Ammon's horn (tissue), 1 donor: ENCODE results near the gene BTBD8.

Experiments
- DNase-seq: peaks from one replicate; pipeline ENCODE4 v3.0.0-alpha.2; 2016; ENCODE audit warnings: low spot score

Gene BTBD8

DNA sequence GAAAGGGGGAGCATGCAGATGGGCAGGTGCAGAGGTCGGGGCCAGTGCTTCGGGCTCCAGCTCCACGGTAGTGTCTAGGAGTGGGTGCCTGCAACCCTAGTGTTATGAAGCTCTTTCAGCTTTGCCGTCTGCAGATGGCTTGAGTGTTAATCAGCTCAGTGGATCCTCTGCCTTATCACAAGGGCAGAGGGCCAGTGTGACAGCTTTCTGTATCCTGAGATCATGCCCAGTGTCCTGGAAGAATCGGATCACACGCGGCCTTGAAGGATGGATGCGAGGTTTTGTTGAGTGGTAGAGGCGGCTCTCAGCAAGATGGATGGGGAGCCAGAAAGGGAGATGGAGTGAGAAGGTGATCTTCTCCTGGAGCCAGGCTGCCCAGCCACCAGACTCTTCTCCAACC lies 112.1 kb downstream of the BTBD8 start:
- no peak for DNase-seq

DNA sequence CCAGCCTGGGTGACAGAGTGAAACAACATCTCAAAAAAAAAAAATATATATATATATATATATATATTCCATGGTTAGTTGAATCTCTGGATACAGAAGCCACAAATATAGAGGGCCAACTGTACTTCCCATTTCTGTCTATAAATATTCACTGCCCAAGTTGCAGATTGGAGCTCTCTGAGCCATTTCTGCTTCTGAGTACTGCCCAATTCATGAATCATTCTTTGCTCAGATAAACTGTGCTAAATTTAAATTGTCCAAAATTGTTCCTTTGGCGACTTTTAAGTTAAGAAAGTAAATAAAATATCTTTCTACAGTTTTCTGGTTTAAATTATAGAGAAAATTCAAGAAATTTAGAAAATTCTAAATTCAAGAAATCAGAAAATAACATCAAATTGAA lies 114.4 kb downstream of the BTBD8 start:
- DNase-seq: no peak

DNA sequence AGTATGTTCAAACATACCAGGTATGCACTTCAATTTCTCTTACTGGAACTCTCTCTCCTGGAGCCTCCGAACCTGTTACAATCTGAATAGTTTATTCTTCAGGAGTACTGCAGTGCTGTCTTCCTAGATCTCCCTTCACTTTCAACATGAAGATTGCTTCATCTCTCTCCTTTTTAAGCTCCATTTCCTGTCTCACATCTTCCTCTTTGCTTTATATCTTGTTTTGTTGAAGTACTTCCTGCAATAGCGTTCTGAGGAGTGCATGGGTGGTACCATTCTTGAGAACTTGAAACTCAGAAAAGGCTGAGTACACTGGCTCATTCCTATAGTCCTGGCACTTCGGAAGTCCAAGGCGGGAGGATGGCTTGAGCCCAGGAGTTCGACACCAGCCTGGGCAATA lies 121.8 kb downstream of the BTBD8 start:
- DNase-seq: no peak

DNA sequence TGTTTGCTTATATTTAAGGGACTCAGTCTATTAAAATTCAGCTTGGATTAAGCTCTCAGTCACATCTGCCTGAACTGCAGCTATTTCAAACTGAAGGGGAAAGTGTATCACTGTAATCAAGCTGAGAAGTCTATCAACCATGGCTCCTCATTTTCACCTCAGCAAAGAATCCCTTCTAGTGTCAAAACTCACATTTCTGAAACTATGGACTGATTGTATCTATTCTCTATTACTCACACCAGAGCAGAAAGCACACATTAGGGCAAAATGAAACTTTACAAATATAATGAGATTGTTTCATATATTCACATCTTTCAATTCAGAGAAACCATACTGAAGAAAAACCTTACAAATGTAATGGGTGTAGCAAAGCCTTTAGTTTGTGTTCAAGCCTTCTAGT lies 123.0 kb downstream of the BTBD8 start:
- DNase-seq: no peak

DNA sequence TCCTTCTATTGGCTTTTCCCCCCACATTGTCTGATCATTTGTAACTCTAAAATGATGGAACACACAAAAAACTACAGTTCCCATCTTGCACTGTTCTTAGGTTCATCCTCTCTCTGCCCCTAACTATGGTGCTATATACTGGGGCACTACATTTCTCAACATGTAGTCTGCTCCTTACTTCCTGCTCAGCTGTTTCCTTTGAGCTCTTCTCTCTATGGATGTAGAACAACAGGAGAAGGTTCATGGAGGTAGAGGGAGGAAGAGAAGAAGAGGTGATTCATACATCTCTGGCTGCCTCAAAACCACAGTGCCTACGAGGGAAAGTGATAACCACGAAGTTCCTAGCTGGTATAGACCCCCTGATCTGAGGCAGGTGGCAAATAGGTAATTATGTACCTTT lies 130.6 kb downstream of the BTBD8 start:
- no peak for DNase-seq

DNA sequence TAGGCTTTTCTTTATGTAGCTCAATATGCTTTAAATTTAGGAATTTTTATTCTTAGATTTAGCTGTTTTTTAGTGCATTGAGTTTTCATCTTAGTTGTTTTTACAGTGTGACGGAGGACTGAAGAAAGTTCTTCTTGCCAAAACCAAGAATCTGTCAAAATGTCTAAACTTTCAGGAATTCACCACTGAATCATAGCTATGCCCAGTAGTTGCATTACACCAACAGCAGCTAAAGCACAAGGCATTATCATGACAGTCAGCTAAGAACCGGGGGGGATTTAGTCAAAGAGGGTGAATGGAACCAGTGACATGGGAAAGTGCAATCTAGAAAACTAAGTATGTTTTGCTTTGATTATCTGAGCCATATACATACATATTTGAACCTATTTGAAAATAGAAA lies 131.0 kb downstream of the BTBD8 start:
- no peak for DNase-seq

DNA sequence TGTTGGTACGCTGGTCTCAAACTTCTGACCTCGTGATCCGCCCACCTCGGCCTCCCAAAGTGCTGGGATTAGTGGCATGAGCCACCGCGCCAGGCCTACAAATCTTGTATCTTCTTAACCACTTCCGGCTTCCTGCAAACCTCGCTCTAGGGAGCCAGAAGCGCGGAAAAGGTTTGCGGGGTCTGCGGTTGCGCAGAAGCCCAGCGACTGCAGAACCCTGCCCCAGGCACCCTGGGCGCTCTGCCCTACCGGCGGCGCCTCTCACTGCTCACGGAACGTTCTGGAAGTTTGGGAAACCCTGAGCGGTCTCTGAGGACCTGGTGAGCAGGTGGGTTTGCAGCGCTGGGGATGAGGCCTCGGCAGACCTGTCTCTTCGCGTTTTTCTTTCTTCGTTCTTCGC lies 137.6 kb downstream of the BTBD8 start, which contains the start of gene C1orf146:
TSS of gene C1orf146 (plus strand) at position 195 of the 400 bp plus-strand sequence. CDS start 13,506 bp downstream, outside the sequence.
- DNase-seq: no peak

DNA sequence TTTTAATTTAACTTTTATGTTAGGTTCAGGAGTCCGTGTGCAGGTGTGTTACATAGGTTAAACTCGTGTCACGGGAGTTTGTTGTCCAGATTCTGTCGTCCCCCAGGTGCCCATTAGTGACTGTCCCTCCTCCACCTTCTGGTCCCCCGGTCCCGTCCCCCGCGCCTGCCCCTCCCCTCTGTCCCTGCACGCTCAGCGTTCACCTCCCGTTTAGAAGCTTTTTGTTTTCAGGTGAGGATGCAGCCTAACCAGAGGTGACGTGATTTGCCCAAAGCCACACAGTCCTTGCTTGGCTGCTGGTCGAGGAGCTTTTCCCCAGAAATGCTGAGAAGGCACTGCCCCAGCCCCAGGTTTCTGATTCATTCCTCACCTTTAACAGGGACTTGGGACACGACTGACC lies 138.4 kb downstream of the BTBD8 start:
- no peak for DNase-seq

DNA sequence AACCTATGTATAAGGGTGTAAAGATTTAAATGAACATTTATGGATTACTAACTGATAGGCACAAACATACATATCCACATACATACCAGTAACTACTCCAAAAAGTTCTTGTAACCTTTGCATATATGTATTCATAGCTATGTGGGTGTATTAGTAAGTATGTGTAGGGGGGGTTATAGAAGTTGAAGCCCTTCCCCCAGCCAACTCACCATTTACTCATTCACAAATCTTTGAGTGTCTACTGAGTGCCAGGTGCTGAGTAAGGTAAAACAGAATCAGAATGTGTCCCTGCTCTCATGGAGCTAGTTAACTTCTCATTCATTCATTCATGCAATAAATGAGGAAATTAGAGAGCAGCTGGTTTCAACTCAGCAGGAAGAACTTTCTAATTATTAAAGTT lies 138.9 kb downstream of the BTBD8 start:
- no peak for DNase-seq

DNA sequence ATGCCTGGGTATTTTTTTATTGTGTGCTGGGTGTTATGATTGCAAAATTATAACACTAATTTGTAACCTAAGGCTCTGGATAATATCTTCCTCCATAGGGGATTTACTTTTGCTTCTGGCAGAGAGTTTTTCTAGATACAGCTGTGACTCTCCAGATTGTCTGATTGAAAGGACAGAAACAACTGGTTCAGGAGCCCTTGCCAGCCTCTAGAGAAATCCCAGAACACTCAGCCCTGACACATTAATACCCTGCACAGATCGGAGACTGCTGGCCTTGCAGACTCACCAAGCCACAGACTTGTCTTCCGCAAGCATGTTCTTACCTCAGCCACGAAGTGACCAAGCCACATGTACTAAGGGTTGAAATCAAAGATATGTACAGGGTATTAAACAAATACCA lies 148.3 kb downstream of the BTBD8 start:
- DNase-seq: no peak

DNA sequence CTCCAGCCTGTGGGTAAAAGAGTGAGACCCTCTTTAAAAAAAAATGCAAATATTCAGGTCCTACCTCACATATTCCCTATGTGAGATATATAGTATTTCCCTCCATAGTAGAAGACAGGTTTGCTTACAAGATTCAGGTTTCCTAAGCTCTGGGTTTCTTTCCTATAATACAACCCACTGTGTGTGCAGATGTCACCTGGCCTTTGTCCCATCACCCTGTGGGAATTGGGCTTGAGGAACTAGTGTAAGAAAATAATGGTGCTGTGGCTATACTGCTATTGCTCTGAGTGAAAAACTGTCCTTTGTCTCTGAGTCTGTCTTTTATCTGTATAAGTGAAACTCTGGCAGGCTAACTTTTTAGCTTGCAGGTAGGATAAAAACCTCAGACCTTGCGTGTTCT lies 150.6 kb downstream of the BTBD8 start:
- no peak for DNase-seq
